Measurements from ENCODE around the gene PLCB1.

- TF ChIP-seq, protein P1, sequence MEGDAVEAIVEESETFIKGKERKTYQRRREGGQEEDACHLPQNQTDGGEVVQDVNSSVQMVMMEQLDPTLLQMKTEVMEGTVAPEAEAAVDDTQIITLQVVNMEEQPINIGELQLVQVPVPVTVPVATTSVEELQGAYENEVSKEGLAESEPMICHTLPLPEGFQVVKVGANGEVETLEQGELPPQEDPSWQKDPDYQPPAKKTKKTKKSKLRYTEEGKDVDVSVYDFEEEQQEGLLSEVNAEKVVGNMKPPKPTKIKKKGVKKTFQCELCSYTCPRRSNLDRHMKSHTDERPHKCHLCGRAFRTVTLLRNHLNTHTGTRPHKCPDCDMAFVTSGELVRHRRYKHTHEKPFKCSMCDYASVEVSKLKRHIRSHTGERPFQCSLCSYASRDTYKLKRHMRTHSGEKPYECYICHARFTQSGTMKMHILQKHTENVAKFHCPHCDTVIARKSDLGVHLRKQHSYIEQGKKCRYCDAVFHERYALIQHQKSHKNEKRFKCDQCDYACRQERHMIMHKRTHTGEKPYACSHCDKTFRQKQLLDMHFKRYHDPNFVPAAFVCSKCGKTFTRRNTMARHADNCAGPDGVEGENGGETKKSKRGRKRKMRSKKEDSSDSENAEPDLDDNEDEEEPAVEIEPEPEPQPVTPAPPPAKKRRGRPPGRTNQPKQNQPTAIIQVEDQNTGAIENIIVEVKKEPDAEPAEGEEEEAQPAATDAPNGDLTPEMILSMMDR (optimal IDR thresholded peaks at IDR 0.05 in 1 of 3, IDR thresholded peaks at IDR 0.05 in 1 of 3, conservative IDR thresholded peaks at IDR 0.05 in 1 of 3; ENCODE audit: extremely low read depth in 1 of 3, insufficient read depth in 2 of 3, low read length in 3 of 3) = no peak
- no peak for TF ChIP-seq EZH2 (IDR thresholded peaks at IDR 0.05; ENCODE audit: low read length)
These were observed 254.9 kb downstream of the PLCB1 start for GRCh38 chr20:8386991-8387390.

Data from keratinocyte (primary cell).